ENCODE measurements around the gene KLHL6.
"Not testable (repeated sequence)": the region's sequence is repeated elsewhere in the genome, so short reads cannot be mapped to it uniquely, and the experiment has no call there.

KLHL6 gene

DNA sequence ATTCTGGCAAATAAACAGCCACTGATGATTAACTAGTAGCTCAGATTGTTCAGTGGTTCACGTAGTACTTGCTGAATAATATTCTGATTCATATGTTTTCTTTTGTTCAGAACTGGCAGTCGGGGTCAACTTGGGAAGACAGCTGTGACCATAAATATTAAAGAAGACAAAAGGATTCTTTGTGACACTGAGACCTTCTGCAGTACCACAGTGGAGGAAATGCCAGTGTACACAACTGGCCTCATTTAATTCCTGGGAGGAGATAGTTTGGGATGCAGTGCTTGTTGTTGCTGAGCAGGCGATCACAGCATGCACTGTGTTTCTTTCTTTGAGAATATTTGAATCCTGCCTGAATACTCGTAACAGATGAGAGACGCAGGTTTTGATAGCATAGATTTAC, 100.4 kb downstream of the KLHL6 start:
- in situ Hi-C loops (cut with MboI; ENCODE audit: low sequenced_read_pairs), result loop anchor here (25.0 kb wide), 1 partner anchor 307 kb away; no protein-coding TSS in a partner anchor

DNA sequence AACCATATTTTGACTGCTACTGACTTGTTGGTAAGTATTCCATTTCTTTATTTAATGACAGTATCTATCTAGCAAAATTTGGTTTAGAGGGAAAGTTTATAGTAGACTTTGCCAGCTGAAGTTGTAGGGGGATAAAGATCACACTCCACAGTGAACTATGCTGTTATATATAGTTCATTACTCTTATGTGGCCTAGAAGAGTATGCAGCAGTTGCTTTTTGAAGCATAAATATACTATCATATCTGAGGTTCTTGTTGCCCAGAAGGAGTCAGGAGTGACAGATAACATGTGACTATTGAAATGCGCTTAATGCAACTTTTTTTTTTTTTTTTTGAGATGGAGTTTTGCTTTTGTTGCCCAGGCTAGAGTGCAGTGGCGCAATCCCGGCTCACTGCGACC, 101.4 kb downstream of the KLHL6 start:
- in situ Hi-C loops (cut with MboI; ENCODE audit: low sequenced_read_pairs), result loop anchor here (25.0 kb wide), 1 partner anchor 308 kb away; no protein-coding TSS in a partner anchor

DNA sequence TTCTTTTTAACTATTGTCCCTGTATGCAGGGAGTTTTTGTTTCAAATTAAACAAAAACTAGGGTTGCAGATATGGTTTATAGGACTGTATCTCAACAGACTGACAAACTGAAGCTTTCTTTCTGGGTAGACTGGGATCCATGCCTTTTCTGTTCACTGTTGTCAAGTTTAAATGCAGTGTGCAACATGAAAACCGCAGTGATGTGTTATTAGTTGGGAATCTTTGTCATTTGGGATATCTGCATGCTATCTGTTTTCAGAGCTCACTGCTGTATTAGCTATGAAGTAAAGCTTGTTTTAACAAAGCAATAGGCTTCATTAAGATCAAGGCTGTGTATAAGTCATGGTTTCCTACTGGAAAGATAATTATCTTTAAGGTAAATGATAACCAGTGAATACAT, 105.7 kb downstream of the KLHL6 start:
- in situ Hi-C loops (cut with MboI; ENCODE audit: low sequenced_read_pairs), result loop anchor here (25.0 kb wide), 1 partner anchor 313 kb away; no protein-coding TSS in a partner anchor

GRCh38 chr3:183449391-183449790, 106.1 kb downstream of the KLHL6 start:
- in situ Hi-C loops (cut with MboI; ENCODE audit: low sequenced_read_pairs), result no loop called here

GRCh38 chr3:183448369-183449128, 107.0 kb downstream of the KLHL6 start:
- in situ Hi-C loops (cut with MboI; ENCODE audit: low sequenced_read_pairs), result no loop called here

GRCh38 chr3:183447206-183448001, 108.1 kb downstream of the KLHL6 start:
- in situ Hi-C loops (cut with MboI; ENCODE audit: low sequenced_read_pairs), result no loop called here

GRCh38 chr3:183446838-183447205, 108.7 kb downstream of the KLHL6 start:
- in situ Hi-C loops (cut with MboI; ENCODE audit: low sequenced_read_pairs), result no loop called here

DNA sequence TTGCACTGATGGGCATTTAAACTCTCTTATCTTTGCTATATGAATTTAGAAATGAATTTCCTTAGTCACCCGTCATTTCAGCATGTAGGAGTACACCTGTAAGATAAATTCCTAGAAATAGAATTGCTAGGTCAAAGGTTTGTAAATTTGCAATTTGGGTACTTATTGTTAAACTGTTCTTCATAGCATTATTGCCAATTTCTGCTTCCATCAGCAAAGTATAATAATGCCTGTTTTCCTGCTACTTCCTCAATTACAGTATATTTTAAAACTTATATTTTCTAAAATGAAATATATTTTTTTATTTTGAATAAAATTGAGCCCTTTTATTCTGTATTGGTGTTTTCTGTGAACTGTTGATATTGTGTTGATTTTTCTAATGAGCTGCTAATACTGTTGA, 110.8 kb downstream of the KLHL6 start:
- in situ Hi-C loops (cut with MboI; ENCODE audit: low sequenced_read_pairs), result no loop called here

- in situ Hi-C loops (cut with MboI; ENCODE audit: low sequenced_read_pairs), result no loop called here
These were observed 111.8 kb downstream of the KLHL6 start for GRCh38 chr3:183443395-183444385.

DNA sequence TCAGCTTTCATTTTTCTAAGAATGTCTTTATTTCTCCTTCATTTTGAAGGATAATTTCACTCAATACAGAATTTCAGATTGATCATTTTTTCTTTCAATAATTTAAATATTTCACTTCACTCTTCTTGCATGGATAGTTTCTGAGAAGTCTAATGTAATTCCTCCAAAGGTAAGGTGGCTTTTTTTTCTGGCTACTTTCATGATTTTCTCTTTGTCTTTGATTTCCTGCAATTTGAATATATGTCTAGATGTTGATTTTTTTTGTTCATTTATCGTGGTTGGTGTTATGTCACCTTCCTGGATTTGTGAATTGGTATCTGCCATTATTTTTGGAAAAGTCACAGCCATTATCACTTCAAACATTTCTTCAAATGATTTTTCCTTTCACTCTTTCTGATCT, 112.5 kb downstream of the KLHL6 start:
- in situ Hi-C loops (cut with MboI; ENCODE audit: low sequenced_read_pairs), result no loop called here

GRCh38 chr3:183440521-183440920, 115.0 kb downstream of the KLHL6 start:
- in situ Hi-C loops (cut with MboI; ENCODE audit: low sequenced_read_pairs), result not testable (repeated sequence)

GRCh38 chr3:183439515-183439914, 116.0 kb downstream of the KLHL6 start:
- in situ Hi-C loops (cut with MboI; ENCODE audit: low sequenced_read_pairs), result no loop called here

DNA sequence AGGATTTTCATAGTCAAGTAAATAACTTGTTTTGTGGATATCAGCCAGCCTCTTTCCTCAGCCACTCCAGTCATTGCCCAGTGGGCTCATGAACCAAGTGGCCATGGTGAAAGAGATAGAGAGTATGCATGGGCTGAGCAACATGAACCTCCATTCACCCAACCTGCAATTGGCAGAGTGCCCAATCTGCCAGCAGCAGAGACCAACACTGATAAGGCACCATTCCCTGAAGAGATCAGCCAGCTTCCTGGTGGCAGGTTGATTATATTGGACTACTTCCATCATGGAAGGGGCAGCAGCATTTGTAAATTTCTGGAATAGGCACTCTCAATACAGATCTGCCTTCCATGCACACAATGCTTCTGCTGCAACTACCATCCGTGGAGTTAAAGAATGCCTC, 116.8 kb downstream of the KLHL6 start:
- in situ Hi-C loops (cut with MboI; ENCODE audit: low sequenced_read_pairs), result no loop called here

DNA sequence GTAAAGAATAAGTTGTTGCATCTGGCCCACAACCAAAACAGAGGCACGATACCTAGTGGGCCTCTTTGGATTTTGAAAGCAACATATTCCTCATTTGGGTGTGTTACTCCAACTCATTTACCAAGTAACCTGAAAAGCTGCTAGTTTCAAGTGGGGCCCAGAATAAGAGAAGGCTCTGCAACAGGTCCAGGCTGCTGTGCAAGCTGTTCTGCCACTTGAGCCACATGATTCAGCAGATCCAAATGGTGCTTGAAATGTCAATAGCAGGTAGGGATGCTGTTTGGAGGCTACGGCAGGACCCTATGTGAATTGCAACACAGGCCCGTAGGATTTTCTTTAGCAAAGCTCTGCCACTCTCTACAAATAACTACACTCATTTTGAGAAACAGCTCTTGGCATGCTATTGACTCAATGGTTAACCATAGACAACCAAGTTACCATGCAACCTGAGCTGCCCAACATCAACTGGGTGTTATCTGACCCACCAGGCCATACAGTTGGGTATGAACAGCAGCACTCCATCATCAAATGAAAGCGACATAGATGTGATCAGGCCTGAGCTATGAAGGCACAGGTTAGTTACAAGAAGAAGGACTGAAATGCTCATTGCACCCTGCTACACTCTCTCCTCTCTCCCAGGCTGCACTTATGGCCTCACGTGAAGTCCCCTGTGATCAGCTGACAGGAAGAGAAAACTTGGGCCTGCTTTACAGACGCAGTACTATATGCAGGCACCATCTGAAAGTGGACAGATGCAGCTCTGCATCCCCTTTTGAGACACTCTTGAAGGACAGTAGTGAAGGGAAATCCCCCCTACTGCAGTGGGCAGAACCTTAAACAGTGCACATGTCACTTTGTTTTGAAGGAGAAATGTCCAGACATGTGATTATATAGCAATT, 117.6 kb downstream of the KLHL6 start:
- in situ Hi-C loops (cut with MboI; ENCODE audit: low sequenced_read_pairs), result no loop called here

All from HL-60/S4 treated with phorbol 12-myristate 13-acetate at 8.2 ng/mL for 4 days and 3 days (cell line).